ENCODE measurements around the gene SYCE3. TPM values are rescaled to one million over a fixed set of nuclear protein-coding genes. Genes with fewer than 3 reads are reported as not detected.

SYCE3 gene
- total RNA-seq, 4 donors from 2014 or later = not detected

GRCh38 chr22:50531546-50531961 is 31.2 kb downstream of the SYCE3 start:
- DNase-seq (ENCODE audit: extremely low spot score) = no peak
- no peaks in the 10 kb centered on the region for H3K9me3 ChIP-seq
- H3K27ac ChIP-seq (replicated peaks in 1 of 4) = peak overlapping the region; percentile 79 to 93 (median 88)
- no CpG with 5 or more reads among the region's 44 CpGs for WGBS
- no peaks in the 10 kb centered on the region for H3K36me3 ChIP-seq
- H3K27me3 ChIP-seq = peaks cover 10 to 76% (median 37%) of the 10 kb centered on the region in 4 donors
- H3K4me1 ChIP-seq = peaks cover 31 to 58% (median 53%) of the 10 kb centered on the region in 4 donors
- intact Hi-C loops (cut with DNase I) = no loop called here
- H3K4me3 ChIP-seq = peak overlapping the region; percentile 62 to 72 (median 63)
- TF ChIP-seq POLR2AphosphoS5 (IDR thresholded peaks at IDR 0.05) = no peak
- TF ChIP-seq POLR2A (IDR thresholded peaks at IDR 0.05; ENCODE audit: low read depth) = no peak
- no peak for TF ChIP-seq CTCF (IDR thresholded peaks at IDR 0.05)
- no peak for TF ChIP-seq EP300 (IDR thresholded peaks at IDR 0.05)

- intact Hi-C loops (cut with DNase I) = no loop called here
- Histone ChIP-seq H3K4me3 (peak overlapping the region; percentile 62 to 72 (median 63)), H3K27ac (replicated peaks in 1 of 4) (peak overlapping the region; percentile 79 to 93 (median 88)), H3K36me3 (no peaks in the 10 kb centered on the region), H3K4me1 (peaks cover 35 to 64% (median 59%) of the 10 kb centered on the region in 4 donors), H3K9me3 (no peaks in the 10 kb centered on the region), H3K27me3 (peaks cover 10 to 70% (median 37%) of the 10 kb centered on the region in 4 donors)
- no CpG with 5 or more reads among the region's 53 CpGs for WGBS
- no peak for DNase-seq (ENCODE audit: extremely low spot score)
- TF ChIP-seq POLR2AphosphoS5 (IDR thresholded peaks at IDR 0.05) (peak; percentile 82 to 85), POLR2A (IDR thresholded peaks at IDR 0.05; ENCODE audit: low read depth) (peak; percentile 76), EP300 (IDR thresholded peaks at IDR 0.05) (no peak)
These were observed 31.7 kb downstream of the SYCE3 start for GRCh38 chr22:50530877-50531545.

- peaks cover 35 to 68% (median 61%) of the 10 kb centered on the region in 4 donors for H3K4me1 ChIP-seq
- no peak for TF ChIP-seq EP300 (IDR thresholded peaks at IDR 0.05)
- no peak for TF ChIP-seq CTCF (IDR thresholded peaks at IDR 0.05)
- no peak for TF ChIP-seq POLR2A (IDR thresholded peaks at IDR 0.05; ENCODE audit: low read depth)
- peak overlapping the region; percentile 79 to 93 (median 88) for H3K27ac ChIP-seq (replicated peaks in 1 of 4)
- DNase-seq (ENCODE audit: extremely low spot score) = no peak
- no peaks in the 10 kb centered on the region for H3K9me3 ChIP-seq
- peak overlapping the region; percentile 62 to 72 (median 63) for H3K4me3 ChIP-seq
- H3K27me3 ChIP-seq = peaks cover 10 to 65% (median 37%) of the 10 kb centered on the region in 4 donors
- H3K36me3 ChIP-seq = no peaks in the 10 kb centered on the region
- WGBS = no CpG with 5 or more reads among the region's 21 CpGs
- intact Hi-C loops (cut with DNase I) = no loop called here
These were observed 32.2 kb downstream of the SYCE3 start for GRCh38 chr22:50530580-50530876.

GRCh38 chr22:50529897-50530579 is 32.7 kb downstream of the SYCE3 start, which contains the start of gene TYMP:
TYMP (minus strand) TSS chr22:50530012; CDS start chr22:50529709, 303 bp downstream.
- Histone ChIP-seq H3K27me3 (peaks cover 10 to 60% (median 37%) of the 10 kb centered on the region in 4 donors), H3K4me1 (peaks cover 35 to 71% (median 62%) of the 10 kb centered on the region in 4 donors), H3K4me3 (peak within 1 kb of the TSS; percentile 62 to 72 (median 63)), H3K36me3 (no peaks in the 10 kb centered on the region), H3K9me3 (no peaks in the 10 kb centered on the region), H3K27ac (replicated peaks in 1 of 4) (peak within 1 kb of the TSS; percentile 79 to 93 (median 88))
- intact Hi-C loops (cut with DNase I) = loop anchor here (5.0 kb wide), 1 partner anchor 52 kb away; the partner anchor contains the start of gene CHKB
- no peak for DNase-seq (ENCODE audit: extremely low spot score)
- TF ChIP-seq CTCF (IDR thresholded peaks at IDR 0.05) (no peak), POLR2AphosphoS5 (IDR thresholded peaks at IDR 0.05) (peak; percentile 61 to 80), POLR2A (IDR thresholded peaks at IDR 0.05; ENCODE audit: low read depth) (peak; percentile 46)
- 6% methylated on average over 17 of the region's 92 CpGs for WGBS

- H3K27me3 ChIP-seq = peaks cover 10 to 55% (median 37%) of the 10 kb centered on the region in 4 donors
- intact Hi-C loops (cut with DNase I) = loop anchor here (5.0 kb wide), 1 partner anchor 53 kb away; the partner anchor contains the start of gene CHKB
These were observed 33.3 kb downstream of the SYCE3 start for GRCh38 chr22:50529416-50529896.

More at GRCh38 chr22:50529416-50529896, 33.3 kb downstream of the SYCE3 start:
- H3K4me3 ChIP-seq = peak overlapping the region; percentile 62 to 72 (median 63)
- DNase-seq (ENCODE audit: extremely low spot score) = no peak
- TF ChIP-seq EP300 (IDR thresholded peaks at IDR 0.05) = no peak
- no peak for TF ChIP-seq CTCF (IDR thresholded peaks at IDR 0.05)
- no peak for TF ChIP-seq POLR2A (IDR thresholded peaks at IDR 0.05; ENCODE audit: low read depth)
- TF ChIP-seq POLR2AphosphoS5 (IDR thresholded peaks at IDR 0.05) = no peak
- peaks cover 41 to 77% (median 68%) of the 10 kb centered on the region in 4 donors for H3K4me1 ChIP-seq
- peak overlapping the region; percentile 79 to 93 (median 88) for H3K27ac ChIP-seq (replicated peaks in 1 of 4)
- whole genome bisulfite sequencing = no CpG with 5 or more reads among the region's 50 CpGs
- no peaks in the 10 kb centered on the region for H3K36me3 ChIP-seq
- no peaks in the 10 kb centered on the region for H3K9me3 ChIP-seq
